GF-D8 (cell line): Measurements from ENCODE around the gene CDK15.
A peak's percentile ranks its signal among the peaks of the same experiment; 100 is the strongest.

Experiments
- DNase-seq: peaks from one replicate; lab custom pipeline; 2025; lab: John Stamatoyannopoulos, UW

The CDK15 gene

GRCh38 chr2:201909961-201910361 lies 103.6 kb downstream of the CDK15 start:
- DNase-seq, result no peak

GRCh38 chr2:201911372-201911771 lies 105.0 kb downstream of the CDK15 start:
- DNase-seq, result no peak

- DNase-seq, result no peak
These were observed 106.9 kb downstream of the CDK15 start for GRCh38 chr2:201913201-201913600.

GRCh38 chr2:201915446-201915845 lies 109.1 kb downstream of the CDK15 start:
- peak; percentile 4 for DNase-seq

GRCh38 chr2:201916565-201916964 lies 110.2 kb downstream of the CDK15 start:
- DNase-seq, result no peak

- DNase-seq, result no peak
These were observed 112.4 kb downstream of the CDK15 start for GRCh38 chr2:201918616-201919307.

- no peak for DNase-seq
These were observed 112.9 kb downstream of the CDK15 start for GRCh38 chr2:201919308-201919634.

- no peak for DNase-seq
These were observed 117.3 kb downstream of the CDK15 start for GRCh38 chr2:201923436-201924328.

- no peak for DNase-seq
These were observed 118.1 kb downstream of the CDK15 start for GRCh38 chr2:201924453-201924852.

GRCh38 chr2:201925056-201925455 lies 118.7 kb downstream of the CDK15 start:
- no peak for DNase-seq

- no peak for DNase-seq
These were observed 119.7 kb downstream of the CDK15 start for GRCh38 chr2:201926067-201926466.

- DNase-seq, result no peak
These were observed 122.0 kb downstream of the CDK15 start for GRCh38 chr2:201928363-201928762.

GRCh38 chr2:201929281-201930026 lies 123.1 kb downstream of the CDK15 start:
- DNase-seq, result no peak

- DNase-seq, result no peak
These were observed 123.7 kb downstream of the CDK15 start for GRCh38 chr2:201930043-201930442.

- DNase-seq, result no peak
These were observed 124.5 kb downstream of the CDK15 start for GRCh38 chr2:201930831-201931230.

- DNase-seq, result no peak
These were observed 125.1 kb downstream of the CDK15 start for GRCh38 chr2:201931475-201931874.

- DNase-seq, result no peak
These were observed 125.6 kb downstream of the CDK15 start for GRCh38 chr2:201931951-201932350.

- no peak for DNase-seq
These were observed 126.2 kb downstream of the CDK15 start for GRCh38 chr2:201932511-201932910.

- no peak for DNase-seq
These were observed 127.5 kb downstream of the CDK15 start for GRCh38 chr2:201933792-201934237.

- no peak for DNase-seq
These were observed 130.5 kb downstream of the CDK15 start for GRCh38 chr2:201936817-201937216.

GRCh38 chr2:201937343-201937742 lies 131.0 kb downstream of the CDK15 start:
- DNase-seq, result no peak

GRCh38 chr2:201938156-201938775 lies 131.9 kb downstream of the CDK15 start:
- DNase-seq, result no peak
